Stomach smooth muscle (tissue), 2 donors: ENCODE results near the gene TAF4.
"Not testable (repeated sequence)": the region's sequence is repeated elsewhere in the genome, so short reads cannot be mapped to it uniquely, and the experiment has no call there.

ENCODE experiments used
- H3K27ac ChIP-seq: one replicate; pipeline ENCODE4 v1.7.0; 2013; ENCODE audit warnings: mild to moderate bottlenecking, low read length, inconsistent platforms
- H3K27me3 ChIP-seq, 2 donors: one replicate each; pipeline ENCODE4 v1.7.0; 2013; ENCODE audit warnings: low read length in 2 of 2; ENCODE audit not compliant: insufficient read depth in 2 of 2, control insufficient read depth in 1 of 2
- H3K36me3 ChIP-seq, 2 donors: one replicate each; pipeline ENCODE4 v1.7.0; 2013; ENCODE audit warnings: low read length in 2 of 2; ENCODE audit not compliant: control insufficient read depth in 2 of 2, insufficient read depth in 2 of 2
- H3K4me1 ChIP-seq: one replicate; pipeline ENCODE4 v1.7.0; 2013; ENCODE audit warnings: low read length; ENCODE audit not compliant: control insufficient read depth, insufficient read depth
- H3K4me3 ChIP-seq, 2 donors: one replicate each; pipeline ENCODE4 v1.7.0; 2013; ENCODE audit warnings: low read length in 2 of 2
- H3K9ac ChIP-seq, 2 donors: one replicate each; pipeline ENCODE4 v1.7.0; 2013; ENCODE audit warnings: low read length in 2 of 2, mild to moderate bottlenecking in 1 of 2
- H3K9me3 ChIP-seq, 2 donors: one replicate each; pipeline ENCODE4 v1.7.0; 2013; ENCODE audit warnings: low read length in 2 of 2; ENCODE audit not compliant: control insufficient read depth in 2 of 2
- donor health status: healthy.
- donor health status: Pancreatic carcinoma.

TAF4 gene

DNA sequence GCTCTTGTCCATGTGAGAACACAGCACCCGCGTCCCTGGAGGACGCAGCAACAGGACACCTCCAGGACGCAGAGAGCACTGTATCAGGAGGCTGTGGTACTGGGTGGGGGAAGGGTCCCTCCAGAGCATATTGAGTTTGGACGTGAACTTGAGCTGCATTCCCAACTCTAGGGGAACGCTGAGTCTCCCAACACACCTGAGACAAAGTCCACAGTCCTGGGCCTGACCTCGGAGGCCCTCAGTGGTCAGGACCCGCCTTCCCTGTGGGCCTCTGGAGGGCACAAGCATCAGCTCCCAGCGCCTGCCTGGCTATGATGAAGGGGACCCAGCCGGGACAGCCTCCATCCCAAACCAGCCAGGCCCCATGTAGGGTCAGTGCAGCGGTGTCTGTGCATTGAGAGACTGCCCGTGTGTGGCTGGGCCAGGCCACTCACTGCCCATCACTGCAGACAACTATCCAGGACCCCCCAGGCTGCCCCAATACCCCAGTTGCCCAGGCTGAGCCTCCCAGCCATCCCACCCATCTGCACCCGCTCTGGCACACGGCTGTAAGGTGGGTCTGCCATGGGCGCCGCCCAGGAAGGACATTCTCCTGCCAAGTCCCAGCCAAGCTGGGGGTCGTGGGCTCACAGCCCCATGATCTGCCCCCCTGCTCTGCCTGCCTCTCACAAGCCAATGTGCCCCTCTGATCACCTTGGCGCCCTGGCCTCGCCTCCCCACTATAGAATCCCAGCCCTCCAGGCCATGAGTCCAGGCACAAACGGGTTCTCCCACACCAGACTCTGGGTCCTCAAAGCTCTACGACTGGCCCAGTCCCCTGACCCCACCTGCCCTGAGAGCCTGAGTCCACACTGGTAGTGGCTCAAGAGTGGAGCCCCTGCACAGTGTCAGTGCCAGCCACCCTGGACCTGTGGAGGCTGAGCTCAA, 115.7 kb downstream of the TAF4 start:
- H3K4me3 ChIP-seq: no peak overlapping the region
- no peaks in the 10 kb centered on the region for H3K9me3 ChIP-seq
- no peak overlapping the region for H3K27ac ChIP-seq
- H3K9ac ChIP-seq: no peak overlapping the region
- no peaks in the 10 kb centered on the region for H3K4me1 ChIP-seq
- H3K27me3 ChIP-seq: peaks cover 11 to 13% of the 10 kb centered on the region in 2 donors
- H3K36me3 ChIP-seq: no peaks in the 10 kb centered on the region

DNA sequence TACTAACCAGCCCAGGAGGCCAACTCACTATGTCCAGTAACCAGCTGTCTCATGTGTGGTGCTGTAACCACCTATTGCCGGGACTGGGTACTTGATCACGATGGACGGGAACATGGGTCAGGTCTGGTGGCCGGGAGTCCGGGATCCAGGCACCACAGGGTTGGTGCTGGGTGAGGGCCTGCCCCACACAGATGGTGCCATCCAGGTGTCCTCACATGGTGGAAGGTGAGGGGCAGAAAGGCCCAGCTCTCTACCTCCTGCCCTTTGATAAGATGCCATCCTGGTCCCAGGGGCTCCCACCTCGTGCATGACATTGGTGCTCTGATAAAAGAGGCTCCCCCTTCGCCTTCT, 116.3 kb downstream of the TAF4 start:
- Histone ChIP-seq H3K27me3 (peaks cover 11 to 13% of the 10 kb centered on the region in 2 donors), H3K9me3 (no peaks in the 10 kb centered on the region), H3K4me3 (no peak overlapping the region), H3K36me3 (no peaks in the 10 kb centered on the region), H3K4me1 (no peaks in the 10 kb centered on the region), H3K9ac (no peak overlapping the region), H3K27ac (no peak overlapping the region)

DNA sequence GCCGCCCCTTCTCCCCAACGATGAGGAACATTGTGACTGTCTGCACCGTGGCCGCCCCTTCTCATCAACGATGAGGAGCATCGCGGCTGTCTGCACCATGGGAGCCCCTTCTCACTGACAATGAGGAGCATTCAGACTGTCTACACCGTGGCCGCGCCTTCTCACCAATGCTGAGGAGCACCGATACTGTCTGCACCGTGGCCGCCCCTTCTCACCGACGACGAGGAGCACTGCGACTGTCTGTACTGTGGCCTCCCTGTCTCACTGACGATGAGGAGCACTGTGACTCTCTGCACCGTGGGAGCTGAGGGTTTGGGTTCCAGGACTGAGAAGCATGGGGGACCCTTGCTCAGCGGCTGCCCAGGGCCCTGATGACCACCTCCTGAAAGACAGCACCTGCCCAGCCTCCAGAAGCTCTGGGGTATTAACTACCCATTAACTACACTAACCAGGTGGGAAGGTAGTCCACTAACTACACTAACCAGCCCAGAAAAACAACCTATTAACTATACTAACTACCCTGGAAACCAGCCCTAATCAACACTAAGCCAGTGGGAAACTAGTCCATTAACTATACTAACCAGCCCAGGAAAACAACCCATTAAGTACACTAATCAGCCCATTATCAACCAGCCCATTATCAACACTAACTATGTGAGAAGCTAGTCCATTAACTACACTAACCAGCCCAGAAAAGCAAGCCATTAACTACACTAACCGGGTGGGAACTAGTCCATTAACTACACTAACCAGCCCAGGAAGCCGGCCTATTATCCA, 116.9 kb downstream of the TAF4 start:
- no peak overlapping the region for H3K9ac ChIP-seq
- no peaks in the 10 kb centered on the region for H3K4me1 ChIP-seq
- peaks cover 11 to 13% of the 10 kb centered on the region in 2 donors for H3K27me3 ChIP-seq
- H3K4me3 ChIP-seq: no peak overlapping the region
- no peaks in the 10 kb centered on the region for H3K36me3 ChIP-seq
- no peaks in the 10 kb centered on the region for H3K9me3 ChIP-seq
- H3K27ac ChIP-seq: no peak overlapping the region

DNA sequence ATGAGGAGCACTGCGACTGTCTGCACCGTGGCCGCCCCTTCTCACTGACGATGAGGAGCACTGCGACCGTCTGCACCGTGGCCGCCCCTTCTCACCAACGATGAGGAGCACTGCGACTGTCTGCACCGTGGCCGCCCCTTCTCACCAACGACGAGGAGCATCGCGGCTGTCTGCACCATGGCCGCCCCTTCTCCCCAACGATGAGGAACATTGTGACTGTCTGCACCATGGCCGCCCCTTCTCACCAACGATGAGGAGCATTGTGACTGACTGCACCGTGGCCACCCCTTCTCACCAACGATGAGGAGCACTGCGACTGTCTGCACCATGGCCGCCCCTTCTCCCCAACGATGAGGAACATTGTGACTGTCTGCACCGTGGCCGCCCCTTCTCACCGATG, 117.6 kb downstream of the TAF4 start:
- H3K4me1 ChIP-seq, H3K4me3 ChIP-seq, H3K9ac ChIP-seq, H3K9me3 ChIP-seq, H3K27ac ChIP-seq, H3K36me3 ChIP-seq: not testable (repeated sequence)
- peaks cover 8 to 12% of the 10 kb centered on the region in 2 donors for H3K27me3 ChIP-seq

DNA sequence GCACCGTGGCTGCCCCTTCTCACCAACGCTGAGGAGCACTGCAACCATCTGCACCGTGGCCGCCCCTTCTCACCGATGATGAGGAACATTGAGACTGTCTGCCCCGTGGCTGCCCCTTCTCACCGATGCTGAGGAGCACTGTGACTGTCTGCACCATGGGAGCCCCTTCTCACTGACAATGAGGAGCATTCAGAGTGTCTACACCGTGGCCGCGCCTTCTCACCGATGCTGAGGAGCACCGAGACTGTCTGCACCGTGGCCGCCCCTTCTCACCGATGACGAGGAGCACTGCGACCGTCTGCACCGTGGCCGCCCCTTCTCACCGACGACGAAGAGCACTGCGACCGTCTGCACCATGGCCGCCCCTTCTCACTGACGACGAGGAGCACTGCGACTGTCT, 120.2 kb downstream of the TAF4 start:
- not testable (repeated sequence) for H3K4me3 ChIP-seq, H3K9me3 ChIP-seq, H3K36me3 ChIP-seq, H3K9ac ChIP-seq, H3K27ac ChIP-seq, H3K4me1 ChIP-seq, H3K27me3 ChIP-seq

DNA sequence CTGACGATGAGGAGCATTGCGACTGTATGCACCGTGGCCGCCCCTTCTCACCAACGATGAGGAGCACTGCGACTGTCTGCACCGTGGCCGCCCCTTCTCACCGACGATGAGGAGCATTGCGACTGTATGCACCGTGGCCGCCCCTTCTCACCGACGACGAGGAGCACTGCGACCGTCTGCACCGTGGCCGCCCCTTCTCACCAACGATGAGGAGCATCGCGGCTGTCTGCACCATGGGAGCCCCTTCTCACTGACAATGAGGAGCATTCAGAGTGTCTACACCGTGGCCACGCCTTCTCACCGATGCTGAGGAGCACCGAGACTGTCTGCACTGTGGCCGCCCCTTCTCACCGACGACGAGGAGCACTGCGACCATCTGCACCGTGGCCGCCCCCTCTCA, 120.7 kb downstream of the TAF4 start:
- not testable (repeated sequence) for H3K4me3 ChIP-seq, H3K4me1 ChIP-seq, H3K9ac ChIP-seq, H3K27me3 ChIP-seq, H3K36me3 ChIP-seq, H3K27ac ChIP-seq, H3K9me3 ChIP-seq

DNA sequence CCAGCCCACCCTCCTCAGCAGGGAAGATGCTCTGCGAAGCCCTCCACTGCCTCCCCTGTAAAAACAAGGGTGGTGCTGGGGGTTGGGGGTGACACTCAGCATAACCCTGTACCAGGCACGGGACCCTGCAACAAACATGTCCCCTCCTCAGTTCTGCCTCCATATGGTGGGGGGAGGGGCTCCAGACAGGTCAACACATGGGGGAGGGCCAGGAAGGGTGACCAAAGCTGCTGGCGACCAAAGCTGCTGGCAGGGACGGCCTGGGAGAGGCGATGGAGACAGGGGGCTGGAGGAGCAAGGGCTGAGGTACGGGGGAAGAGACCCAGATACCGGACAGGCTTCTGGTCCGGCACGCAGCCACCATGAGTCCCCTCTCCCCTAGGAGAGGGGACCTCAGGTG, 123.2 kb downstream of the TAF4 start:
- Histone ChIP-seq H3K4me3 (no peak overlapping the region), H3K27me3 (peaks cover 0 to 3% of the 10 kb centered on the region in 2 donors), H3K4me1 (no peaks in the 10 kb centered on the region), H3K9ac (no peak overlapping the region), H3K27ac (no peak overlapping the region), H3K9me3 (no peaks in the 10 kb centered on the region), H3K36me3 (no peaks in the 10 kb centered on the region)

DNA sequence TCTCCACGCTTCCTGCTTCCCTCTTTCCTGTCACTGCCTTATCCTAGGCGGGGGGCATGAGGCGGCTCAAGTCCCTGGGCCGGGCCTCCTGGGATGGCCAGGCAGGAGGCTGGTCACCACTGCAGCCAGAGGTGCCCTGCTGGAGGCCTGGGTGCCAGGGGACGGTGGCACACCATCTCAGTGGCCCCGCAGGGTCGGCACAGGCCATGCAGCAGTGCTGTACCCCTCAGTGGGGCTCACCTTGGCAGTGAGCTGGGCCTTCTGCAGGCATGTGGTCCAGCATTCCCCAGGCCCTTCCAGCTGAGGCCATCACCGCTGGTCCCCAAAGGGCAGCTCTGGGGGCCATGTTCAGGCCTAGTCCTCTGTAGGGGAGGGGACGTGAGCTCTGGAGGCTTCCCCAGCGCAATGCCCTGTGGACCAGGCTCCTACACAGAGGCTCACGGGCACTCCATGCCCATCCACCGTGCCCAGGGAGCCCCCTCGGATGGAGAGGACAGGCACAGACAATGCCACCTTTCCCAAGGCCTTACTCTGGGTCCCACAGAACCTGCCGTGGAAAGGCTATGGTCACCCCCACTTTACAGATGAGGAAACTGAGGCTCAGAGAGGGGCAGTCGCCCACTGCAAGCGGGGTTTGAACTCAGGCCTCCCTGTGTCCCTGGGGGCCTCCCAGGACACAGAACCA, 123.8 kb downstream of the TAF4 start:
- no peaks in the 10 kb centered on the region for H3K36me3 ChIP-seq
- no peak overlapping the region for H3K27ac ChIP-seq
- no peak overlapping the region for H3K4me3 ChIP-seq
- H3K9me3 ChIP-seq: no peaks in the 10 kb centered on the region
- H3K4me1 ChIP-seq: no peaks in the 10 kb centered on the region
- H3K27me3 ChIP-seq: peaks cover 3 to 4% of the 10 kb centered on the region in 2 donors
- no peak overlapping the region for H3K9ac ChIP-seq

DNA sequence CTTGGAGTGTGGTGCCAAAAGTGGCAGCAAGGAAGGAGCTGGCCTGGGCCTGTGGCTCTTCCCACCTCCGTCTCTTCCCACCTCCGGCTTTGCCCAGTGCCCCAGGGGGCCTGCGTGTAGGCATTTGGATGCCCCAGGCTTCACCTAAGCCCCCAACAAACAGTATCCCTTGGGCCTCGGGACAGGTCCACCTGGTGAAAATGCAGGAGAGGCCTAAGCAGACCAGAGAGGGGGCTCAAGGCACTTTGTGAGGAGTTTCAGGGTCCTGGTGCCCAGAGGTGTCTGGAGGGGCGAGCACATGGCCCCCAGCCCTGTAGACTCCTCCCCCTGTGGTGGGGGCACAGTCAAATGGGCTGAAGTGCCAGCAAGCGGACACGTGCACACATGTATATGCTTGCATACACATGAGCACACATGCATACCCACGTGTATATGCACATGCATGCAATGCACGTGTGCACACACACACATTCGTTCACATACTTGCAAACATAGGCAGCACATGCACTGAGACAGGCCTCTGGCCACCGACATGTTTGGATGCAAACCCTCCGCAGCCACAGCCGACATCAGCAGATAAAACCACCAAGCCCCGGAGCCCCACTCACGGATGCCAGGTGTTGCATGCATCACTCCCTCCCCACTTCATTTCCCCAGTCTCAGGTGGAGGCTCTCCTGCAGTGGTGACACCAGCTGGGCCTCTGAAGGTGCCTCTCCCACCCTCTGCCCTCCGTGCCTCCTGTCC, 124.5 kb downstream of the TAF4 start:
- Histone ChIP-seq H3K4me3 (no peak overlapping the region), H3K4me1 (no peaks in the 10 kb centered on the region), H3K27ac (no peak overlapping the region), H3K9ac (no peak overlapping the region), H3K27me3 (peaks cover 7 to 8% of the 10 kb centered on the region in 2 donors), H3K9me3 (no peaks in the 10 kb centered on the region), H3K36me3 (no peaks in the 10 kb centered on the region)

DNA sequence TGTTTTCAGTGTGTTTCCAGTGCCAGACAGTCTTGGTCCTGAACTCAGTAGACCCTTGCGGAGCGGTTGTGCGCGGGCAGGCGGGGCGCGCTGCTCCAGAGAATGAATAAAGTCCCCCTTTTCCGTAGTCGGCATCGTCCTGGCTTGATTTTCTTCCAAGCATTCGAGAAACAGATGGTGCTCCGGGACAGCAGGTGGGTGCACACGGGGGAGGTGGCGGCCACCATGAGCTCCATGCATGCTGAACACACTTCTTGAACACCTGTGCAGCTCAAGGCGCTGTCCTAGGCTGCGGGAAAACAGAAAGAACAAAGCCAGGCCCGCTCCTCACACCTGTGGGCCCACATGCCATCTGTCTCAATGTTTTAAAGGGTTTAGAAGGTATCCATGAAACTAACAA, 125.2 kb downstream of the TAF4 start:
- Histone ChIP-seq H3K9me3 (no peaks in the 10 kb centered on the region), H3K9ac (no peak overlapping the region), H3K4me3 (no peak overlapping the region), H3K36me3 (no peaks in the 10 kb centered on the region), H3K27me3 (peaks cover 7 to 8% of the 10 kb centered on the region in 2 donors), H3K4me1 (no peaks in the 10 kb centered on the region), H3K27ac (no peak overlapping the region)
